ENCODE data around the gene AOPEP.

Gene AOPEP

DNA sequence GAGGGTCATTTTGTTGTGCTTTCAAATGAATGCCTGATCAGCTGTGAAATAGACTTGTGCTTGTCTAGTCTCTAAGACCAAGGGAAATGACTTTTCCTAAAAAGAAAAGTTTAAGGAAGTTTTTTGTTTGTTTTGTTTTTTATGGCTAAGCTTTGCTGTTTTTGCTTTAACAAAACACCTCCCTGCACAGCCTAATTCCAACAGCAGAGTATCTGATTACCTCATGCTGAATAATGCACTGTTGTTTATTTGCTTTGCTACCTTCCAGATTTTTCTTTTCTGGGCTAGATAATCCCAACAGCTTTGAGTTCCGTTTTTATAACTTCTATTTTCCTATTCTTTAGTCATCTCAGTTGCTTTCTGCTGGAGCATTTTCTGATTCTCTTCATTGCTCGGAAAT is 95.8 kb downstream of the AOPEP start:
- Histone ChIP-seq H3K27ac (ENCODE audit: low read depth in 2 of 2, low read length in 2 of 2) (peak overlapping the region in 1 of 2 donors; percentile 10), H3K9me3 (ENCODE audit: control insufficient read depth in 2 of 2, low read length in 2 of 2) (no peaks in the 10 kb centered on the region), H3K27me3 (ENCODE audit: control insufficient read depth in 2 of 2, insufficient read depth in 2 of 2, low read length in 2 of 2) (no peaks in the 10 kb centered on the region), H3K36me3 (ENCODE audit: control insufficient read depth in 2 of 2, insufficient read depth in 2 of 2, low read length in 2 of 2) (no peaks in the 10 kb centered on the region), H3K4me3 (ENCODE audit: low read length in 2 of 2) (no peak overlapping the region), H3K9ac (ENCODE audit: low read depth in 1 of 2, low read length in 2 of 2) (no peak overlapping the region), H3K4me1 (ENCODE audit: control insufficient read depth in 2 of 2, insufficient read depth in 2 of 2, low read length in 2 of 2) (peaks cover 14 to 27% of the 10 kb centered on the region in 2 donors)

DNA sequence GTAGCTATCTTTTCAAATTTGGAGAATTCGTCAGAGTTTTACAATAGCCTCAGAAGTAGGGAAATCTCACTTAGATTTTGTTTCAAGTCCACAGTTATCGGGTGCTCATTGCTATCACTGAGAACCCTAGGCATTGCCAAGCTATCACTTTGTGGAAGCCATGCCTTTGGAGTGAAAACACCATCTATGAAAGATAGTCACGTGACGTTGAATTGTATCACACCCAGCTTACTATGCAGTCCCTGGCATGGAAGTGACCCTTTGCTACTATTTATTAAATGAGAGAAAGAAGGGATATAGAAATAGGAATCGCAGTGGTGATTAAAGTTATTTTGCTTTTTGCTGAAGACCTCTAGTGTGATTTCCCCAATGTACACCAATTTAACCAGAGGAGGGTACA is 97.2 kb downstream of the AOPEP start:
- Histone ChIP-seq H3K27ac (ENCODE audit: low read depth in 2 of 2, low read length in 2 of 2) (no peak overlapping the region), H3K36me3 (ENCODE audit: control insufficient read depth in 2 of 2, insufficient read depth in 2 of 2, low read length in 2 of 2) (no peaks in the 10 kb centered on the region), H3K4me1 (ENCODE audit: control insufficient read depth in 2 of 2, insufficient read depth in 2 of 2, low read length in 2 of 2) (peaks cover 22 to 37% of the 10 kb centered on the region in 2 donors), H3K4me3 (ENCODE audit: low read length in 2 of 2) (no peak overlapping the region), H3K9me3 (ENCODE audit: control insufficient read depth in 2 of 2, low read length in 2 of 2) (no peaks in the 10 kb centered on the region), H3K9ac (ENCODE audit: low read depth in 1 of 2, low read length in 2 of 2) (no peak overlapping the region), H3K27me3 (ENCODE audit: control insufficient read depth in 2 of 2, insufficient read depth in 2 of 2, low read length in 2 of 2) (no peaks in the 10 kb centered on the region)

DNA sequence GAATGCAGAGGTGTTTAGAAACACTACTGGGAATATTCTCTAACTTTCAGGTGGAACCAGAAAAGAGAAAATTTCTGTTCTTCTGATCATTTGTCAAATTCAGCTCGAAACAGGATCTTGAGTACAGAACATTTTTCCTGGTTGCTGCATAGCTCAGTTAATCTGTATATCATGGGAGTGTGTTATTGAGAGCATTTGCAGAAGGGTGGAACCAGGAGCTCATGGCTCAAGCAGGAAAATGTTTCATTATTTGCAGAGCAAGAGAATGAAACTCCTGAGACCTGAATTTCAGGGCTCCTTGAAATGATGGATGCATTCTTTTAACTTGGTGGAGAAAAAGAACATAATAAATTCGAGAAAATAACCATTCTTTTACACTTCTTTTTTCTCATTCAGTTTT is 97.9 kb downstream of the AOPEP start:
- Histone ChIP-seq H3K4me1 (ENCODE audit: control insufficient read depth in 2 of 2, insufficient read depth in 2 of 2, low read length in 2 of 2) (peaks cover 22 to 37% of the 10 kb centered on the region in 2 donors), H3K9ac (ENCODE audit: low read depth in 1 of 2, low read length in 2 of 2) (no peak overlapping the region), H3K9me3 (ENCODE audit: control insufficient read depth in 2 of 2, low read length in 2 of 2) (no peaks in the 10 kb centered on the region), H3K4me3 (ENCODE audit: low read length in 2 of 2) (no peak overlapping the region), H3K27me3 (ENCODE audit: control insufficient read depth in 2 of 2, insufficient read depth in 2 of 2, low read length in 2 of 2) (no peaks in the 10 kb centered on the region), H3K27ac (ENCODE audit: low read depth in 2 of 2, low read length in 2 of 2) (peak overlapping the region; percentile 13 to 46), H3K36me3 (ENCODE audit: control insufficient read depth in 2 of 2, insufficient read depth in 2 of 2, low read length in 2 of 2) (no peaks in the 10 kb centered on the region)

DNA sequence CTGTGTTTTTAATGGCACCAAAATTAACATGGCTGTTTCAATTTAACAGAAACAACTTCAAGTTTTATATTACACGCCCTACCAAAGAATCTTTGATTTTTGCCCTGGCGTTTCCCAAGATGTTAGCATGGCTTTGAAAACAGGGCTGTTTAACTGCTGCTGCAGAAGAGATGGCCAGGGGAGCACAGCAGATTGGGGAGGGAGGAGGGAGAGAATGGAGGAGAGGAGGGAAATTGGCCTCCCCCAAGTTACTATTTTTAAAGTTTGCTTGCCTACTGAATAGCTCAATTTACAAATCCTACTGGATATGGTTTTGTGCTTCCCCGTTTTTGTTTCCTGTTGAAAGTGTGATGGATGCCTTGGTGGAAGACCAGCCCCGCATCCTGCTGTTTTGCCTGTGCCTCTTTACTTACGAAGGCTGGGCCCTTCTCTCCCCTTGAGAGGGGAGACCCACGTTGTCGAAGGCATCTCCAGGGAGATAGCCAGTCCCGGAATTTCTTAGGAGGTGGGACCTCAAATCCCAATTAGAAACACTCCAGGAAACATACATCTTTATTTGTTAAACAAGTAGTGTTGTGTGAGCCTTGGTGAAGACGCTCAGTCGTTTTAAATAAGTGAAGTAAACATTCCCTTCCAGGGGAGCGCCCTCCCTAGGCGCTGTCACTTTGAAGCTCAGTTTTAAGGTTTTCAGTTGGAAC is 98.6 kb downstream of the AOPEP start:
- peak overlapping the region; percentile 24 to 46 for H3K27ac ChIP-seq (ENCODE audit: low read depth in 2 of 2, low read length in 2 of 2)
- H3K27me3 ChIP-seq (ENCODE audit: control insufficient read depth in 2 of 2, insufficient read depth in 2 of 2, low read length in 2 of 2): no peaks in the 10 kb centered on the region
- no peak overlapping the region for H3K9ac ChIP-seq (ENCODE audit: low read depth in 1 of 2, low read length in 2 of 2)
- peaks cover 22 to 37% of the 10 kb centered on the region in 2 donors for H3K4me1 ChIP-seq (ENCODE audit: control insufficient read depth in 2 of 2, insufficient read depth in 2 of 2, low read length in 2 of 2)
- no peaks in the 10 kb centered on the region for H3K36me3 ChIP-seq (ENCODE audit: control insufficient read depth in 2 of 2, insufficient read depth in 2 of 2, low read length in 2 of 2)
- no peaks in the 10 kb centered on the region for H3K9me3 ChIP-seq (ENCODE audit: control insufficient read depth in 2 of 2, low read length in 2 of 2)
- H3K4me3 ChIP-seq (ENCODE audit: low read length in 2 of 2): peak overlapping the region in 1 of 2 donors; percentile 9

DNA sequence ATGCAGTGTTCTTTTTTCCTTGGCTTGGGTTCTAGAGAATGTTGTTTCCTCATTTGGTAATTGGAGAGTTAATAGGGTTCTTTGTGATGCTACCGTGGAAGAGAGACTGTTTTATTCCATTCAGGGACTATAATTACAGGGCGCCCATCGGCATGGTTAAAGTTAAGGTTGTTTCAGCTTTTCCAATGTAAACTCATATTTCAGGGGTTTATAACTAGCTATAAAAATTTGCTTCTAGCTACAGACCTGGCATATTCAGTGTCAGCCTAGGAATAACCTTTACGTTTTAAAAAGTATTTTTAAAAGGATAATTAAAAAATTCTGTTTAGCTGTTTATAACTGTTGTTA is 99.1 kb downstream of the AOPEP start:
- Histone ChIP-seq H3K9me3 (ENCODE audit: control insufficient read depth in 2 of 2, low read length in 2 of 2) (no peaks in the 10 kb centered on the region), H3K36me3 (ENCODE audit: control insufficient read depth in 2 of 2, insufficient read depth in 2 of 2, low read length in 2 of 2) (no peaks in the 10 kb centered on the region), H3K27me3 (ENCODE audit: control insufficient read depth in 2 of 2, insufficient read depth in 2 of 2, low read length in 2 of 2) (no peaks in the 10 kb centered on the region), H3K4me3 (ENCODE audit: low read length in 2 of 2) (peak overlapping the region in 1 of 2 donors; percentile 9), H3K4me1 (ENCODE audit: control insufficient read depth in 2 of 2, insufficient read depth in 2 of 2, low read length in 2 of 2) (peaks cover 22 to 37% of the 10 kb centered on the region in 2 donors), H3K27ac (ENCODE audit: low read depth in 2 of 2, low read length in 2 of 2) (peak overlapping the region; percentile 24 to 46), H3K9ac (ENCODE audit: low read depth in 1 of 2, low read length in 2 of 2) (no peak overlapping the region)

DNA sequence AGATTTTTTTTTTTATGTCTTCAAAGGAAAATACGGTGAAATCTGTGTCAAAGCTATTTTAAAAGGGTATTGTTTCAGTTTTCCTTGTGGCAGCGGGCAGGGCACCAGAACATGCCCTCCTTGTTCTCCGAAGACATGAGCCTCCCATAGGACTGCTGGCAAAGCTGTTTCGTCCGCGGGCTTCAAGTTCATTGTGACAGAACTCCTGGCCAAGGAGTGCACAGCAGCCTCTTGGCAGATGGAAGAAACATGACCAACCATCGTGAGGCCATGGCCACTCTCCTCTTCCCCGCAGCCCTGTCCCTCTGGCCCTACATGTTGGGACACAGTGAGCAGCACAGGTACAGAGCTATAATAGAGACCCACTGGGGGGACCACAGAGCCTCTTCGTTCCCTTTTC is 99.5 kb downstream of the AOPEP start:
- Histone ChIP-seq H3K27me3 (ENCODE audit: control insufficient read depth in 2 of 2, insufficient read depth in 2 of 2, low read length in 2 of 2) (no peaks in the 10 kb centered on the region), H3K36me3 (ENCODE audit: control insufficient read depth in 2 of 2, insufficient read depth in 2 of 2, low read length in 2 of 2) (no peaks in the 10 kb centered on the region), H3K9ac (ENCODE audit: low read depth in 1 of 2, low read length in 2 of 2) (peak overlapping the region in 1 of 2 donors; percentile 34), H3K4me1 (ENCODE audit: control insufficient read depth in 2 of 2, insufficient read depth in 2 of 2, low read length in 2 of 2) (peaks cover 22 to 37% of the 10 kb centered on the region in 2 donors), H3K9me3 (ENCODE audit: control insufficient read depth in 2 of 2, low read length in 2 of 2) (no peaks in the 10 kb centered on the region), H3K27ac (ENCODE audit: low read depth in 2 of 2, low read length in 2 of 2) (peak overlapping the region; percentile 27 to 33), H3K4me3 (ENCODE audit: low read length in 2 of 2) (peak overlapping the region; percentile 29 to 36)

DNA sequence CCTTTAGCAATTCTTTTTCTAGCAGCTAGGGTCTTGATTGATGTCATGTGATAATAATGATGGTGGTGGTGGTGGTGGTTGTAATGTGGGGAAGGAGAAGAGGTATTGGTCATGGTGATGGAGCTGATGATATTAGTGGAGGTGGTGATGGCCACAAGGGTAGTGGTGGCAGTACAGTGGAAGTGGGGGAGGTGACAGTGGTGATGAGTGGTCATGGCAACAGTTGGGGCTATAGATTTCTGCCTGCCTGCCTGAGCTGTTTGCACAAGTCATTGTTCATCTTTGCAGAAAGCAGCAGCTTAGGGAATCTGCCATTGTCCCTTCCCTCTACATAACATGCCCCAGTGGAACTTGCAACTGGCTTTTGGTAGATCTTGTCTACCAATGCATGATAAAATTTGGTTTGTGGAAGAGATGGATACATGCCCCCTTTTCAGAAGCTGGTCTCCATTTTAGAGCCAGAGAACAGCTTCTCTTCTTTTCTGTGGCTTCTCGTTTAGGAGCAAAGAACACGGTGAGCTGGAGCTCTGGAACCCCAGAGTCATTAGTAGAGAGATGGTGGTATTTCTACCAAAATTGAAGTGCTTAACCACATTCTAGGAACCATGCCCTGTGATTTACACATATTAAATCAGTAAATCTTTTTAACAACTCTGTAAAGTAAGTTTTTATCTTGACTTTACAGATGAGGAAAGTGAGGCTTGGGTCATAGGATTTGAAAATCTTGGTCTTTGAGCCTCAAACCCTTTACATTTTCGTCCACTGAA is 100.3 kb downstream of the AOPEP start:
- H3K9me3 ChIP-seq (ENCODE audit: control insufficient read depth in 2 of 2, low read length in 2 of 2): no peaks in the 10 kb centered on the region
- H3K27me3 ChIP-seq (ENCODE audit: control insufficient read depth in 2 of 2, insufficient read depth in 2 of 2, low read length in 2 of 2): no peaks in the 10 kb centered on the region
- no peak overlapping the region for H3K4me3 ChIP-seq (ENCODE audit: low read length in 2 of 2)
- peaks cover 22 to 37% of the 10 kb centered on the region in 2 donors for H3K4me1 ChIP-seq (ENCODE audit: control insufficient read depth in 2 of 2, insufficient read depth in 2 of 2, low read length in 2 of 2)
- H3K27ac ChIP-seq (ENCODE audit: low read depth in 2 of 2, low read length in 2 of 2): peak overlapping the region; percentile 10 to 54
- H3K36me3 ChIP-seq (ENCODE audit: control insufficient read depth in 2 of 2, insufficient read depth in 2 of 2, low read length in 2 of 2): no peaks in the 10 kb centered on the region
- H3K9ac ChIP-seq (ENCODE audit: low read depth in 1 of 2, low read length in 2 of 2): peak overlapping the region in 1 of 2 donors; percentile 25

DNA sequence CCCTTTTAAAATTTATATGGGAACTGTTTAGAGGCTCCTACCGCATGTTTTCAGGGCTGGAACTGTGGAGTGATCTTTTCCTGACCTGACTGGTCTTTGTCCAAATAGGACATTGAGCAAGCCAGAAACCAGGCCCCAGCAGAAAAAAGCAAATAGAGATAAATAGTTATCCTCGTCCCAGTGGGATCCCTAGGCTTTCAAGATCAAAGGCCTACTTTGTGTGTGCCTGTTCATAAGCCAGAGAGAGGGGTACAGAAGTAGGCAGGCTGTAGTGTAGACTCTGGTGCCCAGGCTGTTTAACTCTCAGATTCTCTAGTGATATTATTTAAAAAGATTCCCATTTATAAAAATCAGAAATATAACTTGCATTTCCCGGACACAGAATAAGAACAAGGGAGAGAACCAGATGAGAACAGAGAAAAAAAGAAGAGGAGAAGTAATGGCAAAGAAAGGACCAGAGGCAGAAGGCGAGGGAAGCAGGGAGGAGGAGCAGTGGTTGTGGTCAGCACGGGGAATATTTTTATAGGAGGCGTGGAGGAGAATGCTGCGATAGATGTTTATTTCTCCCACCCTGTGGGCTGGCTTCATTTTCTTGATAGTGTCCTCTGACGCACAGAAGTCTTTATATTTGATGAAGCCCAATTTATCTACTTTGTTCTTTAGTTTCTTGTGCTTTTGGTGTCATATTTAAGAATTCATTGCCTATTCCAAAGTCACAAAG is 101.2 kb downstream of the AOPEP start:
- Histone ChIP-seq H3K36me3 (ENCODE audit: control insufficient read depth in 2 of 2, insufficient read depth in 2 of 2, low read length in 2 of 2) (no peaks in the 10 kb centered on the region), H3K9ac (ENCODE audit: low read depth in 1 of 2, low read length in 2 of 2) (peak overlapping the region in 1 of 2 donors; percentile 25), H3K27ac (ENCODE audit: low read depth in 2 of 2, low read length in 2 of 2) (peak overlapping the region; percentile 10 to 54), H3K9me3 (ENCODE audit: control insufficient read depth in 2 of 2, low read length in 2 of 2) (no peaks in the 10 kb centered on the region), H3K4me3 (ENCODE audit: low read length in 2 of 2) (no peak overlapping the region), H3K4me1 (ENCODE audit: control insufficient read depth in 2 of 2, insufficient read depth in 2 of 2, low read length in 2 of 2) (peaks cover 22 to 34% of the 10 kb centered on the region in 2 donors), H3K27me3 (ENCODE audit: control insufficient read depth in 2 of 2, insufficient read depth in 2 of 2, low read length in 2 of 2) (no peaks in the 10 kb centered on the region)

DNA sequence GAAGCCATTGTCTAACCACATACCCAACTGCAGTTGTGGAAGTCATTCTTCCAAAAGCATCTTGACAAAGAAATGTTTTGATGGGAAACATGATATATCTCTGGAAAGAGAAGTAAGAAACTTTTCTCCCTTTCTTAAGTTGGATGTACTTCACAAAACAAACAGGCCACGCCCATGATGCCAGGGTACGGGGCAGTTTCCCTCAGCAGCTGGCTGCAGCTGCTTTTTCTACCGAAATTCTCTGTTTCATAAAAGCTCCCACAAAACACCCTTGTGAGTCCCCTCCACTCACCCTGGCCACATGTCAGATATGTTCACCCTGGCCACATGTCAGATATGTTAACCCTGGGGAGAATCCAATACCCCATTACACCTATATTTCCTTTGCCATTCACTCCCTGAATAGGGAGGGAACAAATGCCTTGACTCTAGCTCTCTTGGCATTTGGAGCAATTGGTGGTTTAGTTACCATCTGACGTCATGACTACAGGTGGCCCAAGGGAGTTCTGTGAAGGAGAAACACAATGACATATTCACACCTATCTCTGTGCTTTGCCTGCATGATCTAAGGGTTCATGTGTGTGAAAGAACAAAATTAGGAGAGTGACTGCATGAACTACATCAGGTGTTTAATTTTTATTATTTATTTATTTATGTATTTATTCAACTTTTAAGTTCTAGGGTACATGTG is 103.0 kb downstream of the AOPEP start:
- no peak overlapping the region for H3K4me3 ChIP-seq (ENCODE audit: low read length in 2 of 2)
- no peaks in the 10 kb centered on the region for H3K9me3 ChIP-seq (ENCODE audit: control insufficient read depth in 2 of 2, low read length in 2 of 2)
- H3K9ac ChIP-seq (ENCODE audit: low read depth in 1 of 2, low read length in 2 of 2): no peak overlapping the region
- no peak overlapping the region for H3K27ac ChIP-seq (ENCODE audit: low read depth in 2 of 2, low read length in 2 of 2)
- H3K4me1 ChIP-seq (ENCODE audit: control insufficient read depth in 2 of 2, insufficient read depth in 2 of 2, low read length in 2 of 2): peaks cover 22 to 34% of the 10 kb centered on the region in 2 donors
- no peaks in the 10 kb centered on the region for H3K27me3 ChIP-seq (ENCODE audit: control insufficient read depth in 2 of 2, insufficient read depth in 2 of 2, low read length in 2 of 2)
- no peaks in the 10 kb centered on the region for H3K36me3 ChIP-seq (ENCODE audit: control insufficient read depth in 2 of 2, insufficient read depth in 2 of 2, low read length in 2 of 2)

Measured in mucosa of rectum (tissue), 2 donors.